HepG2 (cell line): ENCODE results near the gene ZNF683. TPM values are rescaled to one million over a fixed set of nuclear protein-coding genes. Genes with fewer than 3 reads are reported as not detected.

ENCODE experiments used
- ETV6 ChIP-seq: sonication (generic); formaldehyde crosslinking; conservative IDR thresholded peaks from 2 replicates; pipeline ENCODE4 v1.4.0; 2020; ENCODE audit warnings: missing genetic modification reagents
- FOXJ3 ChIP-seq: sonication (generic); formaldehyde crosslinking; IDR thresholded peaks from 2 replicates; pipeline ENCODE4 v1.4.0; 2020; ENCODE audit warnings: missing genetic modification reagents, mild to moderate bottlenecking, borderline replicate concordance
- NFKB2 ChIP-seq: sonication (generic); formaldehyde crosslinking; IDR thresholded peaks from 2 replicates; pipeline ENCODE4 v1.4.0; 2020; ENCODE audit warnings: missing genetic modification reagents, borderline replicate concordance
- NKX3-1 ChIP-seq: sonication (generic); formaldehyde crosslinking; IDR thresholded peaks from 2 replicates; pipeline ENCODE4 v1.5.0; 2020; ENCODE audit warnings: missing genetic modification reagents
- PCBP1 ChIP-seq: fragments of 200-400 bp; formaldehyde crosslinking; IDR thresholded peaks from 2 replicates; pipeline ENCODE4 v1.6.1; 2017; ENCODE audit warnings: mild to moderate bottlenecking, low read depth, low read length, borderline replicate concordance
- POLR2A ChIP-seq, 2 experiments: IDR thresholded peaks; 2 replicates each; pipeline ENCODE4 v1.6.1; 2011; ENCODE audit warnings: low read depth in 2 of 2, low read length in 2 of 2, mild to moderate bottlenecking in 1 of 2, moderate library complexity in 1 of 2; ENCODE audit not compliant: insufficient read depth in 1 of 2
- RFXANK ChIP-seq: IDR thresholded peaks from 2 replicates; pipeline ENCODE4 v1.6.1; 2016
- SALL1 ChIP-seq: sonication (generic); formaldehyde crosslinking; IDR thresholded peaks from 2 replicates; pipeline ENCODE4 v1.8.0; 2022; ENCODE audit warnings: mild to moderate bottlenecking, missing genetic modification reagents
- SIX1 ChIP-seq: sonication (generic); formaldehyde crosslinking; IDR thresholded peaks from 2 replicates; pipeline ENCODE4 v1.4.0; 2020; ENCODE audit warnings: missing genetic modification reagents, borderline replicate concordance
- SKI ChIP-seq: fragments of 450-650 bp; IDR thresholded peaks from one replicate; pipeline ENCODE4 v1.6.1; 2018; ENCODE audit warnings: mild to moderate bottlenecking; ENCODE audit not compliant: partially characterized antibody
- SMAD1 ChIP-seq: sonication (generic); formaldehyde crosslinking; IDR thresholded peaks from 2 replicates; pipeline ENCODE4 v1.4.0; 2020; ENCODE audit warnings: missing genetic modification reagents, low read depth, mild to moderate bottlenecking, borderline replicate concordance
- STAT6 ChIP-seq: sonication (generic); formaldehyde crosslinking; IDR thresholded peaks from 2 replicates; pipeline ENCODE4 v1.4.0; 2020; ENCODE audit warnings: missing genetic modification reagents, mild to moderate bottlenecking, borderline replicate concordance
- TEAD2 ChIP-seq: sonication (generic); formaldehyde crosslinking; IDR thresholded peaks from 2 replicates; pipeline ENCODE4 v1.9.0; 2021; ENCODE audit warnings: missing genetic modification reagents
- TEAD3 ChIP-seq: optimal IDR thresholded peaks from 2 replicates; pipeline ENCODE3; 2016; ENCODE audit warnings: borderline replicate concordance
- TEF ChIP-seq: sonication (generic); formaldehyde crosslinking; IDR thresholded peaks from 2 replicates; pipeline ENCODE4 v1.5.0; 2020; ENCODE audit warnings: missing genetic modification reagents
- TERF1 ChIP-seq: sonication (generic); formaldehyde crosslinking; IDR thresholded peaks from 2 replicates; pipeline ENCODE4 v1.8.0; 2022; ENCODE audit warnings: mild to moderate bottlenecking, missing genetic modification reagents, moderate library complexity
- UBTF ChIP-seq: sonication (generic); formaldehyde crosslinking; IDR thresholded peaks from 2 replicates; pipeline ENCODE4 v1.4.0; 2020; ENCODE audit warnings: mild to moderate bottlenecking, missing genetic modification reagents
- ZBTB7A ChIP-seq: sonication (generic); formaldehyde crosslinking; IDR thresholded peaks from 2 replicates; pipeline ENCODE4 v1.8.0; 2022; ENCODE audit warnings: mild to moderate bottlenecking, missing genetic modification reagents
- ZMYM3 ChIP-seq: sonication (generic); formaldehyde crosslinking; IDR thresholded peaks from 2 replicates; pipeline ENCODE4 v1.5.1; 2020; ENCODE audit warnings: mild to moderate bottlenecking, missing genetic modification reagents
- ZNF382 ChIP-seq: sonication (generic); formaldehyde crosslinking; IDR thresholded peaks from 2 replicates; pipeline ENCODE4 v1.5.0; 2020; ENCODE audit warnings: missing genetic modification reagents, mild to moderate bottlenecking, borderline replicate concordance
- ZNF629 ChIP-seq: sonication (generic); formaldehyde crosslinking; conservative IDR thresholded peaks from 2 replicates; pipeline ENCODE4 v1.5.0; 2020; ENCODE audit warnings: missing genetic modification reagents
- ZNF724P ChIP-seq: sonication (generic); formaldehyde crosslinking; IDR thresholded peaks from 2 replicates; pipeline ENCODE4 v1.8.0; 2022; ENCODE audit warnings: missing genetic modification reagents, borderline replicate concordance
- ZNF761 ChIP-seq: sonication (generic); formaldehyde crosslinking; conservative IDR thresholded peaks from 2 replicates; pipeline ENCODE4 v1.4.0; 2020; ENCODE audit warnings: mild to moderate bottlenecking, missing genetic modification reagents
- ZSCAN30 ChIP-seq: sonication (generic); formaldehyde crosslinking; IDR thresholded peaks from 2 replicates; pipeline ENCODE4 v1.5.0; 2020; ENCODE audit warnings: mild to moderate bottlenecking, missing genetic modification reagents
- polyA plus RNA-seq, 8 experiments: library from polyadenylated mRNA; depleted of rRNA in 3 of 8; stranded (reverse) in 7 of 8; unstranded in 1 of 8; fragments of >200 nt; fragmentation: Illumina TruSeq in 4 of 8; extraction: Trizol in 4 of 8; gene quantifications; 2 replicates each; pipeline versions ENCODE4 v1.2.1 to v1.2.3, GENCODE V29; 2011 to 2016; ENCODE audit warnings: low read depth in 4 of 8, missing spikeins in 1 of 8, mixed read lengths in 1 of 8; ENCODE audit not compliant: insufficient read depth in 1 of 8
- total RNA-seq, 5 experiments: library from RNA; depleted of rRNA; stranded (reverse); fragments of >200 nt; fragmentation: Illumina TruSeq; extraction: Trizol; gene quantifications; 2 replicates each; pipeline ENCODE4 v1.2.3, GENCODE V29; 2016; ENCODE audit warnings: low read depth in 1 of 5

ZNF683 gene
- total and polyA plus RNA-seq, 2 of the 13 experiments (the other 11 are each of a cell fraction or from before 2014, with no cell fraction given), result not detected

GRCh38 chr1:26350701-26351589 lies 21.6 kb downstream of the ZNF683 start (continued):
- TF ChIP-seq TEF, result no peak
- no peak for TF ChIP-seq ETV6 (CRISPR knock-in tag)
- no peak for TF ChIP-seq ZNF724P (CRISPR knock-in tag)
- peak; percentile 83; the same call in 1 of the 2 replicates for TF ChIP-seq ZMYM3
- peak; percentile 66; the same call in 1 of the 2 replicates for TF ChIP-seq ZBTB7A (CRISPR knock-in tag)
- TF ChIP-seq TERF1 (CRISPR knock-in tag), result no peak
- TF ChIP-seq SALL1 (CRISPR knock-in tag), result peak; percentile 97
- TF ChIP-seq ZNF382 (CRISPR knock-in tag), result no peak
- TF ChIP-seq SMAD1 (CRISPR knock-in tag), result 0 out of 2 replicates have a peak, but pooled peaks have one; percentile 69
- no peak for TF ChIP-seq ZSCAN30 (CRISPR knock-in tag)
- peak; percentile 82 for TF ChIP-seq UBTF (CRISPR knock-in tag)
- no peak for TF ChIP-seq SIX1 (CRISPR knock-in tag)
- peak; percentile 92 for TF ChIP-seq STAT6
- TF ChIP-seq ZNF761 (CRISPR knock-in tag), result peak; percentile 90; the same call in 1 of the 2 replicates
- no peak for TF ChIP-seq NKX3-1 (CRISPR knock-in tag)
- peak; percentile 51; the same call in 1 of the 2 replicates for TF ChIP-seq ZNF629 (CRISPR knock-in tag)
- 0 out of 2 replicates have a peak, but pooled peaks have one; percentile 69 for TF ChIP-seq RFXANK
- peak; percentile 68 for TF ChIP-seq SKI
- no peak for TF ChIP-seq TEAD2 (CRISPR knock-in tag)
- peak; percentile 73 to 95 for TF ChIP-seq POLR2A (IDR thresholded peaks at IDR 0.05; ENCODE audit: insufficient read depth in 1 of 2, low read depth in 2 of 2, low read length in 2 of 2)
- TF ChIP-seq TEAD3 (CRISPR knock-in tag), result peak; percentile 90
- TF ChIP-seq NFKB2 (CRISPR knock-in tag), result peak; percentile 32; the same call in 1 of the 2 replicates
- TF ChIP-seq FOXJ3 (CRISPR knock-in tag), result no peak
- 0 out of 2 replicates have a peak, but pooled peaks have one; percentile 66 for TF ChIP-seq PCBP1
